Natural killer cell (primary cell): ENCODE measurements around the gene VRK2. TPM values are rescaled to one million over a fixed set of nuclear protein-coding genes. Genes with fewer than 3 reads are reported as not detected.

ENCODE experiments used
- ATAC-seq, 3 donors: fragments of 150-1000 bp in 2 of 3; fragments of 200-7000 bp in 1 of 3; cut with Tn5 transposase; 1 replicate in 1 of 3; 2 replicates in 2 of 3; pipeline ENCODE4 v1.10.0; 2021; ENCODE audit warnings: mild to moderate bottlenecking in 2 of 3, moderate library complexity in 2 of 3
- DNase-seq, 2 donors: peaks; one replicate each; pipeline versions ENCODE4 v3.0.0 to v3.0.0-alpha.2; 2013 to 2021; ENCODE audit warnings: mixed read lengths in 1 of 2
- H3K27ac ChIP-seq: one replicate; pipeline ENCODE4 v1.5.1; 2013; ENCODE audit warnings: mild to moderate bottlenecking, low read length
- H3K27me3 ChIP-seq: one replicate; pipeline ENCODE4 v1.6.1; 2013; ENCODE audit warnings: low read length; ENCODE audit not compliant: control insufficient read depth, insufficient read depth
- H3K36me3 ChIP-seq: one replicate; pipeline ENCODE4 v1.6.1; 2013; ENCODE audit warnings: low read length; ENCODE audit not compliant: control insufficient read depth, insufficient read depth
- H3K4me1 ChIP-seq: one replicate; pipeline ENCODE4 v1.6.1; 2013; ENCODE audit warnings: low read length; ENCODE audit not compliant: control insufficient read depth, insufficient read depth
- H3K4me3 ChIP-seq: one replicate; pipeline ENCODE4 v1.5.1; 2013; ENCODE audit warnings: low read length
- H3K9me3 ChIP-seq: one replicate; pipeline ENCODE4 v1.6.1; 2013; ENCODE audit warnings: low read length; ENCODE audit not compliant: control insufficient read depth, insufficient read depth
- H3K27ac Mint-ChIP-seq, 2 donors: one replicate each; pipeline ENCODE4 v1.8.0; 2022; ENCODE audit warnings: mild to moderate bottlenecking in 2 of 2, mixed read lengths in 2 of 2, moderate library complexity in 1 of 2
- H3K27me3 Mint-ChIP-seq, 2 donors: one replicate each; pipeline ENCODE4 v1.8.0; 2022; ENCODE audit warnings: low read depth in 2 of 2, mixed read lengths in 2 of 2
- H3K36me3 Mint-ChIP-seq: one replicate; pipeline ENCODE4 v1.8.0; 2022; ENCODE audit warnings: mixed read lengths
- H3K4me1 Mint-ChIP-seq, 2 donors: one replicate each; pipeline ENCODE4 v1.8.0; 2022; ENCODE audit warnings: mixed read lengths in 2 of 2
- H3K4me3 Mint-ChIP-seq: one replicate; pipeline ENCODE4 v1.8.0; 2022; ENCODE audit warnings: mild to moderate bottlenecking, moderate library complexity, mixed read lengths
- H3K9me3 Mint-ChIP-seq, 2 donors: one replicate each; pipeline ENCODE4 v1.8.0; 2022; ENCODE audit warnings: mixed read lengths in 2 of 2
- CTCF ChIP-seq: fragments of 200-600 bp; IDR thresholded peaks from one replicate; pipeline ENCODE4 v1.8.0; 2022; ENCODE audit warnings: antibody characterized with exemption
- WGBS: methylation state at CpG from one replicate; pipeline ENCODE4 v1.1.7; 2013; ENCODE audit warnings: missing lambda C conversion rate; ENCODE audit not compliant: insufficient coverage; 5-methylcytosine and 5-hydroxymethylcytosine counted together
- intact Hi-C: fragments of 100-400 bp; cut with micrococcal nuclease; formaldehyde crosslinking; loops from one replicate; pipeline ENCODE4 v1.14.2; 2022
- total RNA-seq, 4 donors: library from RNA; stranded (reverse); fragments of 120-200 nt in 1 of 4; gene quantifications; one replicate each; pipeline versions ENCODE4 v1.2.3 to v1.2.4, GENCODE V29; 2013 to 2022

VRK2 gene
- total RNA-seq, 3 donors from 2014 or later (not counting 1 experiment from before 2014, with no cell fraction given): 25.0 to 29.7 (median 25.4) TPM

GRCh38 chr2:58195662-58196061 is 149.1 kb downstream of the VRK2 start:
- Histone ChIP-seq H3K9me3 (no peaks in the 10 kb centered on the region), H3K4me1 (no peaks in the 10 kb centered on the region), H3K27ac (no peak overlapping the region), H3K27me3 (no peaks in the 10 kb centered on the region), H3K4me3 (no peak overlapping the region), H3K36me3 (no peaks in the 10 kb centered on the region)
- no peaks in the 10 kb centered on the region for H3K36me3 Mint-ChIP-seq
- no peaks in the 10 kb centered on the region for H3K9me3 Mint-ChIP-seq
- 100% methylated on average over 1 of the region's 1 CpG for WGBS
- H3K27me3 Mint-ChIP-seq: no peaks in the 10 kb centered on the region
- no peak overlapping the region for H3K27ac Mint-ChIP-seq
- no peak overlapping the region for H3K4me3 Mint-ChIP-seq
- DNase-seq (no peak), ATAC-seq (no peak)
- no peak for TF ChIP-seq CTCF
- intact Hi-C loops: no loop called here
- no peaks in the 10 kb centered on the region for H3K4me1 Mint-ChIP-seq

- Mint-ChIP-seq H3K27ac (no peak overlapping the region), H3K27me3 (no peaks in the 10 kb centered on the region)
- 100% methylated on average over 2 of the region's 2 CpGs for WGBS
Observed at GRCh38 chr2:58197894-58198293, 151.3 kb downstream of the VRK2 start.

GRCh38 chr2:58202404-58202803 is 155.8 kb downstream of the VRK2 start:
- no peak overlapping the region for H3K27ac ChIP-seq
- intact Hi-C loops: no loop called here
- H3K27me3 ChIP-seq: no peaks in the 10 kb centered on the region
- DNase-seq: no peak
- Mint-ChIP-seq H3K27ac (no peak overlapping the region), H3K9me3 (no peaks in the 10 kb centered on the region), H3K27me3 (no peaks in the 10 kb centered on the region), H3K4me3 (no peak overlapping the region), H3K4me1 (no peaks in the 10 kb centered on the region), H3K36me3 (no peaks in the 10 kb centered on the region)
- H3K36me3 ChIP-seq: no peaks in the 10 kb centered on the region
- no peak for TF ChIP-seq CTCF
- no peaks in the 10 kb centered on the region for H3K9me3 ChIP-seq
- H3K4me3 ChIP-seq: no peak overlapping the region
- 100% methylated on average over 1 of the region's 1 CpG for WGBS
- ATAC-seq: no peak
- H3K4me1 ChIP-seq: no peaks in the 10 kb centered on the region

More at GRCh38 chr2:58197894-58198293, 151.3 kb downstream of the VRK2 start:
- Mint-ChIP-seq H3K36me3 (no peaks in the 10 kb centered on the region), H3K9me3 (no peaks in the 10 kb centered on the region), H3K4me3 (no peak overlapping the region), H3K4me1 (no peaks in the 10 kb centered on the region)
- Histone ChIP-seq H3K4me3 (no peak overlapping the region), H3K9me3 (no peaks in the 10 kb centered on the region), H3K4me1 (no peaks in the 10 kb centered on the region), H3K27me3 (no peaks in the 10 kb centered on the region), H3K36me3 (no peaks in the 10 kb centered on the region), H3K27ac (no peak overlapping the region)
- no peak for ATAC-seq
- intact Hi-C loops: no loop called here
- TF ChIP-seq CTCF: no peak
- DNase-seq: no peak

GRCh38 chr2:58203018-58203417 is 156.4 kb downstream of the VRK2 start:
- DNase-seq: no peak
- Mint-ChIP-seq H3K4me3 (no peak overlapping the region), H3K27ac (no peak overlapping the region), H3K9me3 (no peaks in the 10 kb centered on the region), H3K27me3 (no peaks in the 10 kb centered on the region), H3K4me1 (no peaks in the 10 kb centered on the region), H3K36me3 (no peaks in the 10 kb centered on the region)
- no peak for ATAC-seq
- Histone ChIP-seq H3K9me3 (no peaks in the 10 kb centered on the region), H3K4me1 (no peaks in the 10 kb centered on the region), H3K27me3 (no peaks in the 10 kb centered on the region), H3K4me3 (no peak overlapping the region), H3K27ac (no peak overlapping the region), H3K36me3 (no peaks in the 10 kb centered on the region)
- intact Hi-C loops: no loop called here
- TF ChIP-seq CTCF: no peak
